Coronary artery (tissue), 2 donors: Measurements from ENCODE around the gene SMARCA2.

Experiments used
- DNase-seq: peaks from one replicate; pipeline ENCODE4 v3.0.0-alpha.2; 2017; ENCODE audit warnings: low spot score
- H3K27ac ChIP-seq, 2 donors: fragments of 200-600 bp; sonication (generic); one replicate each; pipeline ENCODE4 v1.5.1; 2016 to 2019
- H3K4me3 ChIP-seq: fragments of 200-600 bp; sonication (generic); 2 replicates; pipeline ENCODE4 v1.5.1; 2016; ENCODE audit warnings: mild to moderate bottlenecking, moderate library complexity
- TF ChIP-seq, protein P1 (sequence below): fragments of 200-600 bp; sonication (generic); IDR thresholded peaks from one replicate; pipeline ENCODE4 v1.5.1; 2019; ENCODE audit warnings: antibody characterized with exemption

Gene SMARCA2

DNA sequence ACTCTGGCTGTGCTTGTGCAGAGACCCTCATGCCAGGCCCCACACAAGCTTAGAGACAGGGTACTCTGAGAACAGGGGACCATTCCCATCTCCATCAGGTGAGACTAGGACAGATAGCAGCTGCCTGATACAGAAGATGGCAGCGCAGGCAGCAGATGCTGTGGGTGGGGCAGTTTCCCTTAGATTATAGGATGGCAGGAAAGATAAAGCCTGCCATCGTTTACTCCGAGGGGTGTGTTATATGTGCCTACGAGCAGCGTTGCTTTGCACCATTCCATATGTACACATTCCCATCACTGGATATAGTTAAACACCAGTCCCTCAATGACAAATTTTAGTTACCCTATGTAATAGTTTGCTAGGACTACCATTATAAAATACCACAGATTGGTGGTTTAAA, 135.2 kb downstream of the SMARCA2 start:
- H3K4me3 ChIP-seq, result no peak overlapping the region
- TF ChIP-seq, protein P1, sequence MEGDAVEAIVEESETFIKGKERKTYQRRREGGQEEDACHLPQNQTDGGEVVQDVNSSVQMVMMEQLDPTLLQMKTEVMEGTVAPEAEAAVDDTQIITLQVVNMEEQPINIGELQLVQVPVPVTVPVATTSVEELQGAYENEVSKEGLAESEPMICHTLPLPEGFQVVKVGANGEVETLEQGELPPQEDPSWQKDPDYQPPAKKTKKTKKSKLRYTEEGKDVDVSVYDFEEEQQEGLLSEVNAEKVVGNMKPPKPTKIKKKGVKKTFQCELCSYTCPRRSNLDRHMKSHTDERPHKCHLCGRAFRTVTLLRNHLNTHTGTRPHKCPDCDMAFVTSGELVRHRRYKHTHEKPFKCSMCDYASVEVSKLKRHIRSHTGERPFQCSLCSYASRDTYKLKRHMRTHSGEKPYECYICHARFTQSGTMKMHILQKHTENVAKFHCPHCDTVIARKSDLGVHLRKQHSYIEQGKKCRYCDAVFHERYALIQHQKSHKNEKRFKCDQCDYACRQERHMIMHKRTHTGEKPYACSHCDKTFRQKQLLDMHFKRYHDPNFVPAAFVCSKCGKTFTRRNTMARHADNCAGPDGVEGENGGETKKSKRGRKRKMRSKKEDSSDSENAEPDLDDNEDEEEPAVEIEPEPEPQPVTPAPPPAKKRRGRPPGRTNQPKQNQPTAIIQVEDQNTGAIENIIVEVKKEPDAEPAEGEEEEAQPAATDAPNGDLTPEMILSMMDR, result no peak

DNA sequence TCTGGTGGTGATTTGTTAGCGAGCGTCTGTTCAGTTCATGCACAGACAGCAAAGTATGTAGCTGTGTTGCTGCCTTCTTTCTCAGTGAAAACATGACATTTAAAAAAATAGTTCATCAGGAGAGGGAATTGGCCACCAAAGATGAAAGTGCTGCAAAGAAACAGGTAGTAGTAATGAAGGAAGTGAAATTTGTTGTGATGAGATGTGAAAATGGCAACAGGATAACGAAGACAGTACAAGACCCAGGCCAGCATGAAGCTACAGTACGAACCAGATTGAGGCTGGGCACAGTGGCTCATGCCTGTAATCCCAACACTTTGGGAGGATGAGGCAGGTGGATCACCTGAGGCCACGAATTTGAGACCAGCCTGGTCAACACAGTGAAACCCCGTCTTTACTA, 136.0 kb downstream of the SMARCA2 start:
- TF ChIP-seq, protein P1, result no peak
- DNase-seq, result no peak
- Histone ChIP-seq H3K27ac (no peak overlapping the region), H3K4me3 (no peak overlapping the region)

More for the DNA sequence above, 135.2 kb downstream of the SMARCA2 start:
- no peak overlapping the region for H3K27ac ChIP-seq
- no peak for DNase-seq

DNA sequence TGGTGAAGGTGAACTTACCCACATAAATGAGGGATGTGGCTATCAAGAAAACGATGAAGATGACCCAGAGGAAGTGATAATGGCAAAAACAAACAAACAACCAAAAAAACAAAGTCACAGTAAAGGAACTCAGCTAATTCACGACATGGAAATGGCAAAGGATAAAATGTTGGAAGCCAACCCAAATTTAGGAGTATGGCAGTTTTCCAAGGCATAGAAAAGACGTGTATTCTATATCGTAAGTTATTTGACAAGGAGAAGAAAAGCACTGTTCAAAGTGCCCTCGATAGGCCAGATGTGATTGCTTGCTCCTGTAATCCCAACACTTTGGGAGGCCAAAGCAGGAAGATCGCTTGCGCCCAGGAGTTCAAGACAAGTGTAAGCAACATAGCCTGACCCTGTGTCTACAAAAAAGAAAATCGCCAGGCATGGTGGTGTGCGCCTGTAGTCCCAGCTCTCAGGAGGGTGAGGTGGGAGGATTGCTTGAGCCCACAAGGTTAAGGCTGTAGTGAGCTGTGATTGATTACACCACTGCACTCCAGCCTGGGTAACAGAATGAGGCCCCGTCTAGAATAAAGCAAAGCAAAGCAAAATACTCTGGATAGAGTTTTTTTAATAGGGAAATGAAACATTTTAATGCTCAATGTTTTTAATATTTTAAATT, 138.0 kb downstream of the SMARCA2 start:
- DNase-seq, result no peak
- TF ChIP-seq, protein P1, result no peak
- no peak overlapping the region for H3K27ac ChIP-seq
- no peak overlapping the region for H3K4me3 ChIP-seq

DNA sequence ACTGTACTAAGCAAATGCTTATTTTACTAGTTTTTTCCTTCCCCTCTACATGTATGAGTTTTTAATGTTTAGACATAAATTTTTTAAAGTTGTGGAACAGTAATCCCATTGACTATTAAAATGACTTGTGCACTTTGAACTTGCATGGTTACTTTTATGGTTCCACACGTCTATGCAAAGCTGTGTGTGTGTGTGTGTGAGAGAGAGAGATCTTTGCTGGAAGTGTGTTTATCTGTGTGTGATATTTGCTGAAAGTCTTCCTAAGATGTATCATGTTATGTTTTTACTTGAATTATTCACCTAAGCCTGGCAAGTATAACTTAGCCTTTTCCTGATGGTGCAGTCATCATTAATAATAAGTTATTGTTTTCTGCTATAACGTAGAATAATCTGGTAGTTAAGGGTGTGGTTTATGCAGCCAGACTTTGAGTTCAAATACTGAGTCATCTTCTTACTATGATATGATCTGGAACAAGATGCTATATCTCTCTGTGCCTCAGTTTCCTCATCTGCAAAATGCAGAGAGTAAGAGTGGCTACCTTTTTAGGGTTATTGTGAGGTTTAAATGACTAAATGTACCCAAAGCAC, 138.6 kb downstream of the SMARCA2 start:
- TF ChIP-seq, protein P1, result no peak
- no peak for DNase-seq
- Histone ChIP-seq H3K4me3 (no peak overlapping the region), H3K27ac (no peak overlapping the region)

DNA sequence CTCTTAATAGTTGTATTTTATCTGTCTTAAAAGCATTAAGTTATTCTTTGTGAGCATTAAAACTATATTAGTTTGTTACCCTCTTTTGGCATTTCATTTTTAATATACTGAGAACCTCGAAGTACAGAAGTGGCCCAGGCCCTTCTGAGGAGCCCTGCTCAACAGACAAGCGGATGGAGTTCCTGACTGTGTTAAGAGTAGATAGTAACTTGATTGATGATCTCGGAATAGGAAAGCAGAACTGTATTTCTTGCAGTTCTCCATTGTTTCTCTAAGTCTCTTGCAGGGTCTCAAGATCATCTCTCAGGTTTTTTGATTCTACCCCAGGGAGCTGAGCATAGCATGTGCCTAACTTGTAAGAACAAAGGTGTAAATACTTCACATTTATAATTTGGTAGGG, 139.6 kb downstream of the SMARCA2 start:
- H3K27ac ChIP-seq, result no peak overlapping the region
- no peak for DNase-seq
- H3K4me3 ChIP-seq, result no peak overlapping the region
- TF ChIP-seq, protein P1, result no peak

GRCh38 chr9:2155966-2156365, 140.8 kb downstream of the SMARCA2 start:
- Histone ChIP-seq H3K27ac (no peak overlapping the region), H3K4me3 (no peak overlapping the region)
- TF ChIP-seq, protein P1, result no peak
- no peak for DNase-seq
